ENCODE data around the gene TMEFF2.

DNA sequence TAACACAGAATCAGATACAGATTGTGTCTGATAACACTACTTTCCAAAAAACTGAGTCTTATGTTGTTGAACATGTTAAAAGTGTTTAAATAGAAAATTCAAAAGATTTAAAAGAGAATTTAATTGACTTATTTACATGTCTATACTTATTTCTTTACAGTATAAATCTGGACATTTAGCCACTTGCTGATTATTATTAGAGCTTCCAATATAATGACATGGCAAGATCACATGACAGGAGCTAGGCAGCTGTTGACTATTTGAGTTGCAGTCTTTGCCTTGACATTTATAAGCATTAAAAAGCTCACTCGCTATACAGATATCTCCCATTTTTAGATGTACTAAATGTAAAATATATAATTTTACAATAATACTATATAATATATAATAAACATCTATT, 6.4 kb upstream of the TMEFF2 start:
- TF ChIP-seq CTCF (IDR thresholded peaks at IDR 0.05 in 8 of 11, conservative IDR thresholded peaks at IDR 0.05 in 3 of 11) (no peak), POLR2A (IDR thresholded peaks at IDR 0.05) (no peak)

All from spleen (tissue), 7 donors.